CD4-positive, alpha-beta memory T cell (primary cell): Measurements from ENCODE around the gene OXCT2. TPM values are rescaled to one million over a fixed set of nuclear protein-coding genes. Genes with fewer than 3 reads are reported as not detected.

Experiments used
- CTCF ChIA-PET: fragments of 350-600 bp; sonication (Branson Sonifier 250); formaldehyde crosslinking; loops from one replicate; lab custom pipeline; 2021; ENCODE audit warnings: inconsistent platforms; ENCODE audit not compliant: partially characterized antibody; lab: Charles Lee
- POLR2A ChIA-PET: fragments of 350-600 bp; sonication (Branson Sonifier 250); formaldehyde crosslinking; loops from one replicate; lab custom pipeline; 2021; ENCODE audit not compliant: partially characterized antibody; lab: Charles Lee
- DNase-seq, 5 donors: peaks; one replicate each; pipeline versions ENCODE4 v3.0.0 to v3.0.0-alpha.2; 2020 to 2022; ENCODE audit warnings: mixed read lengths in 1 of 5
- H3K27ac ChIP-seq: one replicate; pipeline ENCODE4 v1.7.0; 2013; ENCODE audit warnings: low read depth, low read length
- H3K27me3 ChIP-seq: 2 replicates; pipeline ENCODE4 v1.7.0; 2013; ENCODE audit warnings: mild to moderate bottlenecking, low read length, moderate library complexity; ENCODE audit not compliant: insufficient read depth
- H3K36me3 ChIP-seq: 2 replicates; pipeline ENCODE4 v1.7.0; 2013; ENCODE audit warnings: mild to moderate bottlenecking, low read length, moderate library complexity; ENCODE audit not compliant: insufficient read depth
- H3K4me1 ChIP-seq: 2 replicates; pipeline ENCODE4 v1.7.0; 2013; ENCODE audit warnings: mild to moderate bottlenecking, low read length, moderate library complexity; ENCODE audit not compliant: insufficient read depth
- H3K4me3 ChIP-seq, 2 donors: one replicate each; pipeline ENCODE4 v1.7.0; 2013; ENCODE audit warnings: low read length in 2 of 2, mild to moderate bottlenecking in 1 of 2
- H3K9me3 ChIP-seq, 2 donors: one replicate each; pipeline ENCODE4 v1.7.0; 2013; ENCODE audit warnings: low read length in 2 of 2, control low read depth in 1 of 2; ENCODE audit not compliant: control insufficient read depth in 1 of 2
- H3K27ac Mint-ChIP-seq, 7 donors: one replicate each; pipeline ENCODE4 v1.8.0; 2020 to 2021; ENCODE audit warnings: mixed read lengths in 7 of 7, mild to moderate bottlenecking in 6 of 7, inconsistent platforms in 3 of 7, moderate library complexity in 3 of 7
- H3K27me3 Mint-ChIP-seq, 2 donors: one replicate each; pipeline ENCODE4 v1.8.0; 2020 to 2021; ENCODE audit warnings: mixed read lengths in 2 of 2
- H3K36me3 Mint-ChIP-seq, 2 donors: one replicate each; pipeline ENCODE4 v1.8.0; 2020 to 2021; ENCODE audit warnings: mixed read lengths in 2 of 2, inconsistent platforms in 1 of 2, mild to moderate bottlenecking in 1 of 2
- H3K4me1 Mint-ChIP-seq, 4 donors: one replicate each; pipeline ENCODE4 v1.8.0; 2020 to 2021; ENCODE audit warnings: mixed read lengths in 4 of 4, mild to moderate bottlenecking in 1 of 4
- H3K4me3 Mint-ChIP-seq, 8 donors: one replicate each; pipeline ENCODE4 v1.8.0; 2020 to 2021; ENCODE audit warnings: mixed read lengths in 8 of 8, mild to moderate bottlenecking in 7 of 8, moderate library complexity in 6 of 8, inconsistent platforms in 3 of 8
- H3K9me3 Mint-ChIP-seq, 8 donors: one replicate each; pipeline ENCODE4 v1.8.0; 2020 to 2021; ENCODE audit warnings: mixed read lengths in 8 of 8, mild to moderate bottlenecking in 5 of 8, inconsistent platforms in 3 of 8, moderate library complexity in 1 of 8
- intact Hi-C: fragments of 100-400 bp; cut with micrococcal nuclease; formaldehyde crosslinking; loops from one replicate; pipeline ENCODE4 v1.15.1; 2023
- polyA plus RNA-seq, 2 donors: library from polyadenylated mRNA; unstranded; fragments of 300-500 nt; fragmentation: Illumina TruSeq; gene quantifications; one replicate each; pipeline ENCODE4 v1.2.3, GENCODE V29; 2021
- total RNA-seq, 2 experiments: library from RNA; stranded (reverse); gene quantifications; one replicate each; pipeline ENCODE4 v1.2.3, GENCODE V29; 2021

The OXCT2 gene
- total and polyA plus RNA-seq, 4 experiments from 2014 or later, result 0.36 TPM; not detected in 3

GRCh38 chr1:39721664-39722063, 49.5 kb downstream of the OXCT2 start:
- no peak for DNase-seq
- Mint-ChIP-seq H3K36me3 (no peaks in the 10 kb centered on the region), H3K4me3 (no peak overlapping the region), H3K27ac (no peak overlapping the region), H3K9me3 (no peaks in the 10 kb centered on the region), H3K27me3 (peaks cover 21 to 31% of the 10 kb centered on the region in 2 donors), H3K4me1 (peaks cover 0 to 3% (median under 1%) of the 10 kb centered on the region in 4 donors)
- CTCF ChIA-PET, result interaction anchor here (1.0 to 5.8 kb wide), 6 partner anchors 48 to 120 kb away, joined by 3 to 46 read pairs (median 11); partner anchors contain the start of gene NT5C1A
- POLR2A ChIA-PET, result interaction anchor here (1.3 kb wide), 1 partner anchor 50 kb away, joined by 3 read pairs; the partner anchor contains the start of gene NT5C1A
- intact Hi-C loops, result loop anchor here (10.0 kb wide), 1 partner anchor 617 kb away; no protein-coding TSS in a partner anchor
- Histone ChIP-seq H3K4me3 (no peak overlapping the region), H3K36me3 (no peaks in the 10 kb centered on the region), H3K4me1 (no peaks in the 10 kb centered on the region), H3K27ac (no peak overlapping the region), H3K9me3 (no peaks in the 10 kb centered on the region), H3K27me3 (peaks cover 5% of the 10 kb centered on the region)

- no peak overlapping the region for H3K27ac Mint-ChIP-seq
- H3K27me3 Mint-ChIP-seq, result peaks cover 27 to 30% of the 10 kb centered on the region in 2 donors
- no peaks in the 10 kb centered on the region for H3K36me3 Mint-ChIP-seq
- no peaks in the 10 kb centered on the region for H3K9me3 Mint-ChIP-seq
- Histone ChIP-seq H3K4me1 (no peaks in the 10 kb centered on the region), H3K4me3 (no peak overlapping the region), H3K27me3 (peaks cover 5% of the 10 kb centered on the region), H3K27ac (no peak overlapping the region), H3K9me3 (no peaks in the 10 kb centered on the region), H3K36me3 (no peaks in the 10 kb centered on the region)
- peak in 4 of 5 donors; percentile 65 to 76 (median 72) for DNase-seq
- ChIA-PET CTCF (interaction anchor here (0.7 to 5.8 kb wide), 19 partner anchors 16 to 137 kb away, joined by 3 to 46 read pairs (median 5); partner anchors contain the start of gene NT5C1A), POLR2A (interaction anchor here (1.2 to 1.7 kb wide), 4 partner anchors 18 to 114 kb away, joined by 4 to 6 read pairs (median 4); partner anchors contain the start of genes NT5C1A and PPIE)
- H3K4me3 Mint-ChIP-seq, result no peak overlapping the region
- intact Hi-C loops, result loop anchor here (1.0 to 10.0 kb wide), 5 partner anchors 48 to 616 kb away; partner anchors contain the start of gene NT5C1A
- H3K4me1 Mint-ChIP-seq, result peaks cover 0 to 3% (median under 1%) of the 10 kb centered on the region in 4 donors
Measured at GRCh38 chr1:39720094-39720999, 50.8 kb downstream of the OXCT2 start.

Other genes with a start within 250 kb of the OXCT2 start
- gene PABPC4, start 194.6 kb downstream of the OXCT2 start, total RNA-seq, result 100 to 1,000 TPM; 240 TPM
- gene PABPC4, start 194.6 kb downstream of the OXCT2 start, polyA plus RNA-seq, result 10 to 100 TPM; 17.2 to 40.5 TPM
- under 1 TPM in 1 of 2 experiments, not detected in 1; 0.12 TPM for gene HEYL, start 131.7 kb downstream of the OXCT2 start, total RNA-seq
- under 1 TPM in 1 of 2 donors, not detected in 1; 0.23 TPM for gene HEYL, start 131.7 kb downstream of the OXCT2 start, polyA plus RNA-seq
- under 1 TPM; 0.29 to 0.42 TPM for gene NT5C1A, start 99.2 kb downstream of the OXCT2 start, total RNA-seq
- gene NT5C1A, start 99.2 kb downstream of the OXCT2 start, polyA plus RNA-seq, result not detected
- gene HPCAL4, start 79.9 kb downstream of the OXCT2 start, total RNA-seq, result 10 to 100 TPM; 31.8 to 32.4 TPM
- gene HPCAL4, start 79.9 kb downstream of the OXCT2 start, polyA plus RNA-seq, result 1 to 10 TPM; 8.9 to 9.6 TPM
- 10 to 100 TPM; 67.7 to 69.4 TPM for gene PPIE, start 32.5 kb downstream of the OXCT2 start, total RNA-seq
- 100 to 1,000 TPM in 1 of 2 donors, 10 to 100 TPM in 1; 77.2 to 162 TPM for gene PPIE, start 32.5 kb downstream of the OXCT2 start, polyA plus RNA-seq
- under 1 TPM; 0.89 to 0.99 TPM for gene BMP8B, start 17.5 kb upstream of the OXCT2 start, total RNA-seq
- under 1 TPM; 0.03 to 0.07 TPM for gene BMP8B, start 17.5 kb upstream of the OXCT2 start, polyA plus RNA-seq
- 10 to 100 TPM; 15.8 to 20.8 TPM for gene TRIT1, start 112.2 kb upstream of the OXCT2 start, total RNA-seq
- 10 to 100 TPM in 1 of 2 donors, 1 to 10 TPM in 1; 5.7 to 10.3 TPM for gene TRIT1, start 112.2 kb upstream of the OXCT2 start, polyA plus RNA-seq
- under 1 TPM; 0.19 to 0.20 TPM for gene MYCL, start 130.6 kb upstream of the OXCT2 start, total RNA-seq
- not detected for gene MYCL, start 130.6 kb upstream of the OXCT2 start, polyA plus RNA-seq
- under 1 TPM; 0.38 to 0.42 TPM for gene MFSD2A, start 183.8 kb upstream of the OXCT2 start, total RNA-seq
- gene MFSD2A, start 183.8 kb upstream of the OXCT2 start, polyA plus RNA-seq, result under 1 TPM; 0.44 to 0.70 TPM